ENCODE results near the gene EXOC4.
"Not testable (repeated sequence)": the region's sequence is repeated elsewhere in the genome, so short reads cannot be mapped to it uniquely, and the experiment has no call there.

EXOC4 gene

GRCh38 chr7:133873187-133873586 is 620.3 kb downstream of the EXOC4 start:
- DNase-seq (ENCODE audit: low read depth), result no peak

- DNase-seq (ENCODE audit: low read depth), result no peak
Measured at GRCh38 chr7:133873631-133874030, 620.8 kb downstream of the EXOC4 start.

GRCh38 chr7:133883591-133883990 is 630.7 kb downstream of the EXOC4 start:
- DNase-seq (ENCODE audit: low read depth), result no peak

GRCh38 chr7:133885213-133885612 is 632.3 kb downstream of the EXOC4 start:
- DNase-seq (ENCODE audit: low read depth), result no peak

GRCh38 chr7:133886086-133886485 is 633.2 kb downstream of the EXOC4 start:
- no peak for DNase-seq (ENCODE audit: low read depth)

GRCh38 chr7:133886797-133887196 is 633.9 kb downstream of the EXOC4 start:
- DNase-seq (ENCODE audit: low read depth), result no peak

GRCh38 chr7:133887459-133887858 is 634.6 kb downstream of the EXOC4 start:
- DNase-seq (ENCODE audit: low read depth), result no peak

- DNase-seq (ENCODE audit: low read depth), result no peak
Measured at GRCh38 chr7:133888061-133888930, 635.4 kb downstream of the EXOC4 start.

GRCh38 chr7:133904776-133905175 is 651.9 kb downstream of the EXOC4 start:
- DNase-seq (ENCODE audit: low read depth), result no peak

- DNase-seq (ENCODE audit: low read depth), result not testable (repeated sequence)
Measured at GRCh38 chr7:133906553-133906952, 653.7 kb downstream of the EXOC4 start.

- no peak for DNase-seq (ENCODE audit: low read depth)
Measured at GRCh38 chr7:133910761-133911160, 657.9 kb downstream of the EXOC4 start.

GRCh38 chr7:133911724-133912123 is 658.8 kb downstream of the EXOC4 start:
- no peak for DNase-seq (ENCODE audit: low read depth)

- DNase-seq (ENCODE audit: low read depth), result no peak
Measured at GRCh38 chr7:133912916-133913697, 660.2 kb downstream of the EXOC4 start.

- no peak for DNase-seq (ENCODE audit: low read depth)
Measured at GRCh38 chr7:133916621-133917020, 663.7 kb downstream of the EXOC4 start.

- no peak for DNase-seq (ENCODE audit: low read depth)
Measured at GRCh38 chr7:133919810-133920209, 666.9 kb downstream of the EXOC4 start.

- no peak for DNase-seq (ENCODE audit: low read depth)
Measured at GRCh38 chr7:133921635-133922182, 668.8 kb downstream of the EXOC4 start.

- DNase-seq (ENCODE audit: low read depth), result no peak
Measured at GRCh38 chr7:133923974-133924373, 671.1 kb downstream of the EXOC4 start.

- DNase-seq (ENCODE audit: low read depth), result no peak
Measured at GRCh38 chr7:133931053-133931452, 678.2 kb downstream of the EXOC4 start.

GRCh38 chr7:133932591-133932990 is 679.7 kb downstream of the EXOC4 start:
- no peak for DNase-seq (ENCODE audit: low read depth)

- DNase-seq (ENCODE audit: low read depth), result no peak
Measured at GRCh38 chr7:133934262-133934976, 681.5 kb downstream of the EXOC4 start.

GRCh38 chr7:133934977-133935330 is 682.1 kb downstream of the EXOC4 start:
- DNase-seq (ENCODE audit: low read depth), result no peak

GRCh38 chr7:133936074-133936473 is 683.2 kb downstream of the EXOC4 start:
- DNase-seq (ENCODE audit: low read depth), result no peak

Data from HS-27A (cell line).